Chondrocyte (in vitro differentiated cells): ENCODE measurements around the gene PASK. TPM values are rescaled to one million over a fixed set of nuclear protein-coding genes. Genes with fewer than 3 reads are reported as not detected.

Source experiments
- DNase-seq: peaks from one replicate; pipeline ENCODE4 v3.0.0; 2021; ENCODE audit warnings: mixed read lengths, low spot score
- H3K27ac Mint-ChIP-seq: one replicate; pipeline ENCODE4 v1.8.0; 2021; ENCODE audit warnings: mild to moderate bottlenecking, moderate library complexity, mixed read lengths; ENCODE audit not compliant: unreplicated experiment
- H3K27me3 Mint-ChIP-seq: 2 replicates; pipeline ENCODE4 v1.8.0; 2021; ENCODE audit warnings: low read depth, mixed read lengths
- H3K36me3 Mint-ChIP-seq: 2 replicates; pipeline ENCODE4 v1.8.0; 2021; ENCODE audit warnings: low read depth, mixed read lengths
- H3K4me1 Mint-ChIP-seq: 2 replicates; pipeline ENCODE4 v1.8.0; 2021; ENCODE audit warnings: low read depth, mild to moderate bottlenecking, mixed read lengths
- H3K4me3 Mint-ChIP-seq: one replicate; pipeline ENCODE4 v1.8.0; 2021; ENCODE audit warnings: mild to moderate bottlenecking, moderate library complexity, mixed read lengths; ENCODE audit not compliant: unreplicated experiment
- H3K9me3 Mint-ChIP-seq: 2 replicates; pipeline ENCODE4 v1.8.0; 2021; ENCODE audit warnings: low read depth, mixed read lengths
- total RNA-seq: library from RNA; stranded (reverse); gene quantifications from 3 replicates; pipeline ENCODE4 v1.2.1, GENCODE V29; 2021
- TF ChIP-seq, protein P1 (sequence below): fragments of 200-600 bp; sonication (generic); IDR thresholded peaks from 2 replicates; pipeline ENCODE4 v1.5.0; 2021; ENCODE audit warnings: antibody characterized with exemption, mild to moderate bottlenecking, moderate library complexity

PASK gene
- total RNA-seq, 1 donor from 2014 or later = 4.5 TPM

- TF ChIP-seq, protein P1, sequence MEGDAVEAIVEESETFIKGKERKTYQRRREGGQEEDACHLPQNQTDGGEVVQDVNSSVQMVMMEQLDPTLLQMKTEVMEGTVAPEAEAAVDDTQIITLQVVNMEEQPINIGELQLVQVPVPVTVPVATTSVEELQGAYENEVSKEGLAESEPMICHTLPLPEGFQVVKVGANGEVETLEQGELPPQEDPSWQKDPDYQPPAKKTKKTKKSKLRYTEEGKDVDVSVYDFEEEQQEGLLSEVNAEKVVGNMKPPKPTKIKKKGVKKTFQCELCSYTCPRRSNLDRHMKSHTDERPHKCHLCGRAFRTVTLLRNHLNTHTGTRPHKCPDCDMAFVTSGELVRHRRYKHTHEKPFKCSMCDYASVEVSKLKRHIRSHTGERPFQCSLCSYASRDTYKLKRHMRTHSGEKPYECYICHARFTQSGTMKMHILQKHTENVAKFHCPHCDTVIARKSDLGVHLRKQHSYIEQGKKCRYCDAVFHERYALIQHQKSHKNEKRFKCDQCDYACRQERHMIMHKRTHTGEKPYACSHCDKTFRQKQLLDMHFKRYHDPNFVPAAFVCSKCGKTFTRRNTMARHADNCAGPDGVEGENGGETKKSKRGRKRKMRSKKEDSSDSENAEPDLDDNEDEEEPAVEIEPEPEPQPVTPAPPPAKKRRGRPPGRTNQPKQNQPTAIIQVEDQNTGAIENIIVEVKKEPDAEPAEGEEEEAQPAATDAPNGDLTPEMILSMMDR = no peak
- Mint-ChIP-seq H3K4me3 (no peak overlapping the region), H3K9me3 (no peaks in the 10 kb centered on the region)
These were observed 80.1 kb downstream of the PASK start for GRCh38 chr2:241068942-241069810.

DNA sequence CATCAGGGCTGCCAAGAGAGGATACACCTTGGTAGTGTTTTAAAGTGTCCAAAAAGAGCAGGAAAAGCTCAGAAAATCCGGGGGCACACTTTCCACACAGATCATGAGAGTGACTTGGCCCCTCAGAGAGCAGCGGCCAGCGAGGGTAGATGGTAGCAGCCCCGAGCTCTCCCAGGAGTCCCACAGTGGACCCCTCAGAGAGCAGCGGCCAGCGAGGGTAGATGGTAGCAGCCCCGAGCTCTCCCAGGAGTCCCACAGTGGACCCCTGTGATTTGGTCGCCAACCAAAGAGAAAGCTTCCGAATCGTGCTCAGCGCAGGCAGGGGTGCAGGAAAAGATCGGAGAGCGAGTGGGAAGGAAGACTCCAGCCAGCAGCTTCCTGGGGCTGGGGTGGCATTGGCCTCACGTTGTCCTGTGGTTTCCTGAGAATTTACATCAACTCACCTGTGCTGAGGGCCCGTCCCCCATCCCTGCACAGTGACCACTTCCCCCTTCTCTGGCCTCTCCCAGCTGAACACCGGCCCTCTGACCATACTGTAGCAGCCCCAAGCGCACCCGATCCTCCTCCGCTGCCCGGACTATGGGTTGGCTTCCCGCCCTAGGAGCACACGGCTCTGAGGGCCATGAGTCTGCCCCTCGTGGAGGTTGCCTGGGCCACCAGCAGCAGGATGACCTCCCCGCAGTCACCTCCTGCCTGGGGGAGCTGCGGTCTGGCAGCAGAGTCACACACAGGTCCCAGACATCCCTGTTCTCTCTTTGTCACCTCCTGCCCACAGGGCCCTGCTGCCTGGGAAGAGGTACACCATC lies 80.9 kb downstream of the PASK start:
- no peak overlapping the region for H3K27ac Mint-ChIP-seq
- H3K4me3 Mint-ChIP-seq = no peak overlapping the region
- DNase-seq = no peak
- peaks cover 36% of the 10 kb centered on the region for H3K27me3 Mint-ChIP-seq
- no peaks in the 10 kb centered on the region for H3K4me1 Mint-ChIP-seq
- no peaks in the 10 kb centered on the region for H3K36me3 Mint-ChIP-seq
- TF ChIP-seq, protein P1 = no peak
- H3K9me3 Mint-ChIP-seq = no peaks in the 10 kb centered on the region

More at GRCh38 chr2:241068942-241069810, 80.1 kb downstream of the PASK start:
- H3K4me1 Mint-ChIP-seq = no peaks in the 10 kb centered on the region
- no peaks in the 10 kb centered on the region for H3K36me3 Mint-ChIP-seq
- no peak for DNase-seq
- H3K27me3 Mint-ChIP-seq = peaks cover 37% of the 10 kb centered on the region
- H3K27ac Mint-ChIP-seq = no peak overlapping the region

DNA sequence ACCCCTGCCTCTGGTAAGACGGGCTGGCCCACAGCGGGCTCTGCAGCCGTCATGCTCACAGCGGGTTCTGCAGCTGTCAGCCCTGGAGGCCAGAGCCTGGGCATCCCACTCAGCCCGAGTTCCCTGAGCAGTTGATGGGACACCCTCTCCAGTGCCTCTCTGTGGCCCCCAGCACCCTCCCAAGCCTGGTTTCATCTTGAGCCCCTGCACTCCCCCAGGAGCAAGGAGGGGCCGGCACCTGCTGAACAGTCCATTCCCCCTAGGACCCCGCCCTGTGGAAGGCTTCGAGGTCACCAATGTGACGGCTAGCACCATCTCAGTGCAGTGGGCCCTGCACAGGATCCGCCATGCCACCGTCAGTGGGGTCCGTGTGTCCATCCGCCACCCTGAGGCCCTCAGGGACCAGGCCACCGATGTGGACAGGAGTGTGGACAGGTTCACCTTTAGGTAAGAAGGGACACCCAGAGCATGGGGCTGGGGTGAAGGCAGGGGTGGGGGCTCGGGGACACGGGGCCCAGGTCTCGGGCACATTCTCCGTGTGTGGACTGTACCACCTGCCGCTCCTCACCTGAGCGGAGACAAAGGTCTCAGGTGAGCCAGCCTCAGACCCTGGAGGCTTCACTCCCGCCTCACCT lies 81.7 kb downstream of the PASK start:
- peaks cover 36% of the 10 kb centered on the region for H3K27me3 Mint-ChIP-seq
- H3K4me1 Mint-ChIP-seq = no peaks in the 10 kb centered on the region
- TF ChIP-seq, protein P1 = no peak
- H3K4me3 Mint-ChIP-seq = no peak overlapping the region
- H3K27ac Mint-ChIP-seq = no peak overlapping the region
- no peak for DNase-seq
- H3K9me3 Mint-ChIP-seq = no peaks in the 10 kb centered on the region
- H3K36me3 Mint-ChIP-seq = no peaks in the 10 kb centered on the region

GRCh38 chr2:241066893-241067341 lies 82.4 kb downstream of the PASK start:
- TF ChIP-seq, protein P1 = peak; percentile 10
- Mint-ChIP-seq H3K9me3 (no peaks in the 10 kb centered on the region), H3K4me1 (no peaks in the 10 kb centered on the region), H3K27me3 (peaks cover 33% of the 10 kb centered on the region), H3K36me3 (no peaks in the 10 kb centered on the region), H3K4me3 (no peak overlapping the region), H3K27ac (no peak overlapping the region)
- DNase-seq = no peak
